ENCODE results near the gene TSPAN3.

- TF ChIP-seq POLR2A (IDR thresholded peaks at IDR 0.05): no peak
- TF ChIP-seq, protein P1, sequence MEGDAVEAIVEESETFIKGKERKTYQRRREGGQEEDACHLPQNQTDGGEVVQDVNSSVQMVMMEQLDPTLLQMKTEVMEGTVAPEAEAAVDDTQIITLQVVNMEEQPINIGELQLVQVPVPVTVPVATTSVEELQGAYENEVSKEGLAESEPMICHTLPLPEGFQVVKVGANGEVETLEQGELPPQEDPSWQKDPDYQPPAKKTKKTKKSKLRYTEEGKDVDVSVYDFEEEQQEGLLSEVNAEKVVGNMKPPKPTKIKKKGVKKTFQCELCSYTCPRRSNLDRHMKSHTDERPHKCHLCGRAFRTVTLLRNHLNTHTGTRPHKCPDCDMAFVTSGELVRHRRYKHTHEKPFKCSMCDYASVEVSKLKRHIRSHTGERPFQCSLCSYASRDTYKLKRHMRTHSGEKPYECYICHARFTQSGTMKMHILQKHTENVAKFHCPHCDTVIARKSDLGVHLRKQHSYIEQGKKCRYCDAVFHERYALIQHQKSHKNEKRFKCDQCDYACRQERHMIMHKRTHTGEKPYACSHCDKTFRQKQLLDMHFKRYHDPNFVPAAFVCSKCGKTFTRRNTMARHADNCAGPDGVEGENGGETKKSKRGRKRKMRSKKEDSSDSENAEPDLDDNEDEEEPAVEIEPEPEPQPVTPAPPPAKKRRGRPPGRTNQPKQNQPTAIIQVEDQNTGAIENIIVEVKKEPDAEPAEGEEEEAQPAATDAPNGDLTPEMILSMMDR (IDR thresholded peaks at IDR 0.05): no peak
- TF ChIP-seq POLR2AphosphoS5 (IDR thresholded peaks at IDR 0.05): no peak
- no peak for TF ChIP-seq EP300 (IDR thresholded peaks at IDR 0.05)
Observed at GRCh38 chr15:77064539-77065308, 6.2 kb downstream of the TSPAN3 start.

All from gastroesophageal sphincter (tissue), 3 donors.